ENCODE results near the gene BABAM1. TPM values are rescaled to one million over a fixed set of nuclear protein-coding genes. Genes with fewer than 3 reads are reported as not detected.

Gene BABAM1
- total and polyA plus RNA-seq, 10 of the 15 experiments (the other 5 are each of a cell fraction or from before 2014, with no cell fraction given) = 11.9 to 154 (median 103) TPM

- no peak for TF ChIP-seq NR2C2 (IDR thresholded peaks at IDR 0.05; ENCODE audit: borderline replicate concordance, control insufficient read depth, insufficient read length, low read depth)
- peak; percentile 23 for TF ChIP-seq SP1 (IDR thresholded peaks at IDR 0.05; ENCODE audit: low read depth, low read length)
- peak; percentile 32; the same call in 1 of the 2 replicates for TF ChIP-seq ELK1 (IDR thresholded peaks at IDR 0.05; ENCODE audit: low read depth, low read length)
These were observed 6.4 kb upstream of the BABAM1 start (continued) for GRCh38 chr19:17260842-17261325.

GRCh38 chr19:17262557-17262956, 4.7 kb upstream of the BABAM1 start:
- ChIA-PET POLR2A (interaction anchor here (0.6 kb wide), 1 partner anchor 20 kb away, joined by 3 read pairs; no protein-coding TSS in a partner anchor), CTCF (interaction anchor here (1.0 to 10.5 kb wide), 2 partner anchors 20 to 58 kb away, joined by 4 to 120 read pairs; partner anchors contain the start of gene ANKLE1), RAD21 (ENCODE audit: unreplicated experiment) (no interaction called here), SMC1A (ENCODE audit: uncharacterized antibody, unreplicated experiment) (interaction anchor here (1.6 to 1.9 kb wide), 2 partner anchors 18 to 43 kb away, joined by 4 to 5 read pairs; partner anchors contain the start of genes ANKLE1 and MRPL34)
- Histone ChIP-seq H3K36me3 (ENCODE audit: control insufficient read depth in 2 of 2, insufficient read depth in 2 of 2, low read length in 1 of 2) (no peaks in the 10 kb centered on the region), H3K9me3 (replicated peaks; ENCODE audit: control insufficient read depth, insufficient read depth, low read length) (no peaks in the 10 kb centered on the region), H3K4me2 (ENCODE audit: control insufficient read depth, insufficient read depth) (no peak overlapping the region), H3K27ac (ENCODE audit: control insufficient read depth, insufficient read depth) (no peak overlapping the region), H3K79me2 (ENCODE audit: control insufficient read depth, insufficient read depth, low read length) (peaks cover 2% of the 10 kb centered on the region), H3K4me3 (no peak overlapping the region), H4K20me1 (ENCODE audit: control insufficient read depth, insufficient read depth) (no peaks in the 10 kb centered on the region), H3K4me1 (ENCODE audit: control insufficient read depth, insufficient read depth, low read length) (peaks cover 7% of the 10 kb centered on the region), H2AFZ (ENCODE audit: control insufficient read depth, low read depth, low read length) (no peak overlapping the region), H3K27me3 (replicated peaks in 1 of 2; ENCODE audit: control insufficient read depth in 2 of 2, insufficient read depth in 2 of 2, low read length in 1 of 2) (no peaks in the 10 kb centered on the region), H3K9ac (ENCODE audit: control insufficient read depth, insufficient read depth, low read length) (no peak overlapping the region)
- in situ Hi-C loops (cut with MboI) = no loop called here
- DNase-seq (ENCODE audit: low read depth, low spot score) (no peak), ATAC-seq (no peak), FAIRE-seq (no peak)
- WGBS (ENCODE audit: insufficient coverage, insufficient replicate concordance, low lambda C conversion rate, missing lambda C conversion rate) = 90% methylated on average over 16 of the region's 16 CpGs
- BruUV-seq (replicated peaks) = no TSS peak
- intact Hi-C loops (cut with micrococcal nuclease; ENCODE audit: unreplicated experiment) = loop anchor here (5.0 to 10.0 kb wide), 2 partner anchors 195 to 488 kb away; no protein-coding TSS in a partner anchor
- TF ChIP-seq EP300 (IDR thresholded peaks at IDR 0.05; ENCODE audit: borderline replicate concordance in 1 of 2, control insufficient read depth in 1 of 2, low read depth in 2 of 2, low read length in 2 of 2) (no peak), PBX3 (IDR thresholded peaks at IDR 0.05; ENCODE audit: insufficient replicate concordance, low read depth, low read length) (no peak), CEBPZ (IDR thresholded peaks at IDR 0.05; ENCODE audit: low read depth, low read length) (no peak), ZNF687 (IDR thresholded peaks at IDR 0.05) (no peak), IKZF1 (conservative IDR thresholded peaks at IDR 0.05) (no peak), BMI1 (IDR thresholded peaks at IDR 0.05; ENCODE audit: borderline replicate concordance) (no peak), ELK1 (IDR thresholded peaks at IDR 0.05; ENCODE audit: low read depth, low read length) (no peak)

Data from GM12878 (cell line).